Mucosa of descending colon (tissue), 3 donors: ENCODE data around the gene HDGFL3. TPM values are rescaled to one million over a fixed set of nuclear protein-coding genes. Genes with fewer than 3 reads are reported as not detected.
"Not testable (repeated sequence)": the region's sequence is repeated elsewhere in the genome, so short reads cannot be mapped to it uniquely, and the experiment has no call there.

Experiments used
- ATAC-seq: fragments of 200-7000 bp; cut with Tn5 transposase; one replicate; pipeline ENCODE4 v1.9.1; 2020; ENCODE audit warnings: mild to moderate bottlenecking, moderate library complexity
- DNase-seq, 3 donors: peaks; one replicate each; pipeline ENCODE4 v3.0.0-alpha.2; 2020
- H3K36me3 ChIP-seq: fragments of 200-600 bp; one replicate; pipeline ENCODE4 v1.8.0; 2021; ENCODE audit warnings: low read depth, mild to moderate bottlenecking
- H3K4me1 ChIP-seq: fragments of 200-600 bp; one replicate; pipeline ENCODE4 v1.8.0; 2021; ENCODE audit warnings: low read depth, mild to moderate bottlenecking
- H3K4me3 ChIP-seq: fragments of 200-600 bp; one replicate; pipeline ENCODE4 v1.8.0; 2021; ENCODE audit warnings: mild to moderate bottlenecking
- H3K9me3 ChIP-seq: fragments of 200-600 bp; one replicate; pipeline ENCODE4 v1.8.0; 2021; ENCODE audit warnings: mild to moderate bottlenecking
- CTCF ChIP-seq: fragments of 200-600 bp; IDR thresholded peaks from one replicate; pipeline ENCODE4 v1.8.0; 2022; ENCODE audit warnings: antibody characterized with exemption, mild to moderate bottlenecking
- intact Hi-C, 2 donors: fragments of 100-400 bp; cut with DNase I in 1 of 2; cut with micrococcal nuclease in 1 of 2; formaldehyde crosslinking; loops; one replicate each; pipeline versions ENCODE4 v1.11.0 to v1.11.1; 2022; cut with DNase I, micrococcal nuclease
- total RNA-seq, 3 donors: library from RNA; stranded (reverse); fragmentation: NEBNext Ultra II Directional in 2 of 3; extraction: Animal tissue kit (Norgen Biotek cat#: 25700) in 2 of 3; gene quantifications; one replicate each; pipeline versions ENCODE4 v1.2.1 to v1.2.4, GENCODE V29; 2021 to 2023
- donor health status: DM: no; HTN: no; CAD: no; lungs with moderate emphysema.
- donor health status: DM: no; HTN: no; CAD: no.
- donor health status: DM: no; HTN: yes; CAD: no.

HDGFL3 gene
- total RNA-seq, 3 donors from 2014 or later = 7.3 to 58.8 (median 14.1) TPM

- no peak for TF ChIP-seq CTCF
- DNase-seq = no peak
- Histone ChIP-seq H3K4me3 (no peak overlapping the region), H3K4me1 (no peaks in the 10 kb centered on the region), H3K36me3 (no peaks in the 10 kb centered on the region), H3K9me3 (no peaks in the 10 kb centered on the region)
- intact Hi-C loops = no loop called here
- ATAC-seq = no peak
Measured at GRCh38 chr15:83230242-83230641, 22.6 kb upstream of the HDGFL3 start.

- no peak for TF ChIP-seq CTCF
- Histone ChIP-seq H3K4me3 (no peak overlapping the region), H3K9me3 (no peaks in the 10 kb centered on the region), H3K36me3 (no peaks in the 10 kb centered on the region), H3K4me1 (no peaks in the 10 kb centered on the region)
- intact Hi-C loops = no loop called here
- ATAC-seq (no peak), DNase-seq (no peak)
Measured at GRCh38 chr15:83225449-83225848, 17.8 kb upstream of the HDGFL3 start.

- not testable (repeated sequence) for ATAC-seq, H3K9me3 ChIP-seq
Measured at GRCh38 chr15:83221781-83222180, 14.2 kb upstream of the HDGFL3 start.

GRCh38 chr15:83219026-83219425 is 11.4 kb upstream of the HDGFL3 start:
- intact Hi-C loops = no loop called here
- no peak for DNase-seq
- Histone ChIP-seq H3K4me3 (no peak overlapping the region), H3K4me1 (no peaks in the 10 kb centered on the region), H3K9me3 (no peaks in the 10 kb centered on the region), H3K36me3 (no peaks in the 10 kb centered on the region)
- no peak for TF ChIP-seq CTCF
- no peak for ATAC-seq

More at GRCh38 chr15:83221781-83222180, 14.2 kb upstream of the HDGFL3 start:
- H3K4me3 ChIP-seq, intact Hi-C loops, H3K4me1 ChIP-seq, H3K36me3 ChIP-seq, DNase-seq: not testable (repeated sequence)

GRCh38 chr15:83215306-83215705 is 7.7 kb upstream of the HDGFL3 start:
- H3K4me1 ChIP-seq = no peaks in the 10 kb centered on the region
- intact Hi-C loops = no loop called here
- no peaks in the 10 kb centered on the region for H3K9me3 ChIP-seq
- DNase-seq (no peak), ATAC-seq (no peak)
- no peak for TF ChIP-seq CTCF
- H3K4me3 ChIP-seq = no peak overlapping the region
- H3K36me3 ChIP-seq = no peaks in the 10 kb centered on the region

- no peaks in the 10 kb centered on the region for H3K9me3 ChIP-seq
- DNase-seq = no peak
- no peaks in the 10 kb centered on the region for H3K4me1 ChIP-seq
- ATAC-seq = no peak
- intact Hi-C loops = no loop called here
- H3K36me3 ChIP-seq = no peaks in the 10 kb centered on the region
- H3K4me3 ChIP-seq = no peak overlapping the region
- no peak for TF ChIP-seq CTCF
Measured at GRCh38 chr15:83210619-83211018, 3.0 kb upstream of the HDGFL3 start.
